CD14-positive monocyte (primary cell): ENCODE results near the gene HMCN2. TPM values are rescaled to one million over a fixed set of nuclear protein-coding genes. Genes with fewer than 3 reads are reported as not detected.

Experiments
- DNase-seq, 3 donors: peaks; one replicate each; pipeline ENCODE4 v3.0.0-alpha.2; 2011 to 2022
- H2AFZ ChIP-seq: 2 replicates; pipeline ENCODE4 v1.6.0; 2012; ENCODE audit warnings: mild to moderate bottlenecking, low read depth, low read length, inconsistent platforms; ENCODE audit not compliant: insufficient read depth, poor library complexity, severe bottlenecking
- H3K27ac ChIP-seq, 2 donors: 1 replicate in 1 of 2; 2 replicates in 1 of 2; pipeline ENCODE4 v1.5.1; 2012 to 2013; ENCODE audit warnings: low read length in 2 of 2, control low read depth in 1 of 2, inconsistent platforms in 1 of 2, low read depth in 1 of 2, mild to moderate bottlenecking in 1 of 2
- H3K27me3 ChIP-seq, 2 donors: one replicate each; pipeline versions ENCODE4 v1.6.0 to v1.6.1; 2011 to 2013; ENCODE audit warnings: low read length in 2 of 2; ENCODE audit not compliant: control insufficient read depth in 2 of 2, insufficient read depth in 2 of 2
- H3K36me3 ChIP-seq, 2 donors: replicated peaks in 1 of 2; 1 replicate in 1 of 2; 2 replicates in 1 of 2; pipeline versions ENCODE4 v1.5.1 to v1.6.1; 2012 to 2013; ENCODE audit warnings: low read length in 2 of 2, control low read depth in 1 of 2, inconsistent platforms in 1 of 2, mild to moderate bottlenecking in 1 of 2; ENCODE audit not compliant: insufficient read depth in 2 of 2, control insufficient read depth in 1 of 2
- H3K4me1 ChIP-seq, 2 donors: 1 replicate in 1 of 2; 2 replicates in 1 of 2; pipeline versions ENCODE4 v1.5.1 to v1.6.1; 2012 to 2013; ENCODE audit warnings: low read length in 2 of 2, control low read depth in 1 of 2, inconsistent platforms in 1 of 2, mild to moderate bottlenecking in 1 of 2, moderate library complexity in 1 of 2; ENCODE audit not compliant: insufficient read depth in 2 of 2, control insufficient read depth in 1 of 2
- H3K4me2 ChIP-seq: replicated peaks from 2 replicates; pipeline ENCODE3; 2012; ENCODE audit warnings: low read length, moderate library complexity, mild to moderate bottlenecking; ENCODE audit not compliant: poor library complexity, severe bottlenecking; ENCODE audit errors: extremely low read depth
- H3K4me3 ChIP-seq, 3 experiments: fragments of 200-600 bp in 1 of 3; sonication (generic) in 1 of 3; replicated peaks in 1 of 3; 1 replicate in 2 of 3; 2 replicates in 1 of 3; pipeline ENCODE4 v1.5.1; 2011 to 2013; ENCODE audit warnings: low read length in 3 of 3, mild to moderate bottlenecking in 3 of 3, control low read depth in 2 of 3, low read depth in 2 of 3, inconsistent platforms in 1 of 3, moderate library complexity in 1 of 3
- H3K79me2 ChIP-seq: 2 replicates; pipeline ENCODE4 v1.6.0; 2012; ENCODE audit warnings: mild to moderate bottlenecking, control low read depth, inconsistent platforms, low read length, moderate library complexity; ENCODE audit not compliant: insufficient read depth
- H3K9ac ChIP-seq: 2 replicates; pipeline ENCODE4 v1.6.0; 2017; ENCODE audit warnings: low read length, mild to moderate bottlenecking; ENCODE audit not compliant: insufficient read depth, poor library complexity, severe bottlenecking
- H3K9me3 ChIP-seq, 2 donors: replicated peaks in 1 of 2; 1 replicate in 1 of 2; 2 replicates in 1 of 2; pipeline versions ENCODE4 v1.5.1 to v1.6.1; 2012 to 2013; ENCODE audit warnings: low read length in 2 of 2, control low read depth in 1 of 2; ENCODE audit not compliant: control insufficient read depth in 1 of 2, insufficient read depth in 1 of 2
- H4K20me1 ChIP-seq: 2 replicates; pipeline ENCODE4 v1.6.0; 2012; ENCODE audit warnings: mild to moderate bottlenecking, low read length, control low read depth, moderate library complexity; ENCODE audit not compliant: insufficient read depth
- H3K27ac Mint-ChIP-seq, 7 donors: one replicate each; pipeline ENCODE4 v1.8.0; 2020; ENCODE audit warnings: mild to moderate bottlenecking in 7 of 7, mixed read lengths in 7 of 7, moderate library complexity in 6 of 7, inconsistent platforms in 2 of 7
- H3K27me3 Mint-ChIP-seq, 3 donors: one replicate each; pipeline ENCODE4 v1.8.0; 2021 to 2022; ENCODE audit warnings: low read depth in 3 of 3, mild to moderate bottlenecking in 3 of 3, mixed read lengths in 3 of 3, moderate library complexity in 3 of 3, inconsistent platforms in 1 of 3
- H3K36me3 Mint-ChIP-seq, 2 donors: one replicate each; pipeline ENCODE4 v1.8.0; 2020; ENCODE audit warnings: mixed read lengths in 2 of 2, inconsistent platforms in 1 of 2, mild to moderate bottlenecking in 1 of 2
- H3K4me1 Mint-ChIP-seq: one replicate; pipeline ENCODE4 v1.8.0; 2020; ENCODE audit warnings: mild to moderate bottlenecking, mixed read lengths
- H3K4me3 Mint-ChIP-seq, 2 donors: one replicate each; pipeline ENCODE4 v1.8.0; 2020; ENCODE audit warnings: mild to moderate bottlenecking in 2 of 2, mixed read lengths in 2 of 2, moderate library complexity in 1 of 2
- H3K9me3 Mint-ChIP-seq, 7 donors: one replicate each; pipeline ENCODE4 v1.8.0; 2020 to 2022; ENCODE audit warnings: mixed read lengths in 7 of 7, mild to moderate bottlenecking in 6 of 7, moderate library complexity in 6 of 7, inconsistent platforms in 2 of 7
- WGBS: methylation state at CpG from one replicate; pipeline ENCODE4 v1.1.5; 2013; ENCODE audit warnings: missing lambda C conversion rate; ENCODE audit not compliant: insufficient coverage; 5-methylcytosine and 5-hydroxymethylcytosine counted together
- intact Hi-C, 2 donors: fragments of 100-400 bp; cut with micrococcal nuclease; formaldehyde crosslinking; loops; one replicate each; pipeline versions ENCODE4 v1.15.0 to v1.15.1; 2023
- polyA plus RNA-seq, 3 donors: library from polyadenylated mRNA; depleted of rRNA in 1 of 3; unstranded in 2 of 3; stranded (reverse) in 1 of 3; fragments of 300-500 nt in 2 of 3; fragments of >200 nt in 1 of 3; fragmentation: Illumina TruSeq in 2 of 3; gene quantifications; 1 replicate in 2 of 3; 2 replicates in 1 of 3; pipeline ENCODE4 v1.2.3, GENCODE V29; 2012 to 2021
- TF ChIP-seq, protein P1 (sequence below): fragments of 200-600 bp; IDR thresholded peaks from one replicate; pipeline ENCODE4 v1.8.0; 2022; ENCODE audit warnings: antibody characterized with exemption, mild to moderate bottlenecking

HMCN2 gene
- polyA plus RNA-seq, 3 donors: not detected

DNA sequence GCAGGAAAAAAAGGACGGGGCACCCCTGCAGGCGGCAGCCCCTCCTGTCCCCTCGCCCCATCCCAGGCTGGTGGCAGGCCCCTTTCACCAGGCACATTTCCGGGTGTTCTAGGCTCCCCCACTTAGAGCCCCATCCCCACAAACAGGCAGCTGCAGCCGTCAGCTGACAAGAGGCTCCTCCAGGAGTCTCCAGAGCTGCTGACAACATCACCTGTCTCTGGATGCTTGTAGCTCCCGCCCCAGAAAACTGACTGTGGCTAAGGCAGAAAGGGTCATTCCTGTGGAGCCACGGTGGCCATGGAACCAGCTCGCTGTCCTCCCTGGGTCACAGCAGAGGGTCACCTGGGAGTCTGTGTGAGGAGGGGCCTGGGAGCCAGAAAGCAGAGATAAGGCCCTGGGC is 50.9 kb downstream of the HMCN2 start:
- Histone ChIP-seq H3K4me2 (no peak overlapping the region), H2AFZ (no peak overlapping the region), H3K79me2 (no peaks in the 10 kb centered on the region), H4K20me1 (no peaks in the 10 kb centered on the region), H3K9ac (no peak overlapping the region), H3K4me1 (no peaks in the 10 kb centered on the region), H3K4me3 (no peak overlapping the region), H3K27me3 (peaks cover 0 to 14% of the 10 kb centered on the region in 2 donors), H3K27ac (no peak overlapping the region), H3K9me3 (no peaks in the 10 kb centered on the region), H3K36me3 (no peaks in the 10 kb centered on the region)
- H3K27ac Mint-ChIP-seq: peak overlapping the region in 1 of 7 donors; percentile 57
- TF ChIP-seq, protein P1, sequence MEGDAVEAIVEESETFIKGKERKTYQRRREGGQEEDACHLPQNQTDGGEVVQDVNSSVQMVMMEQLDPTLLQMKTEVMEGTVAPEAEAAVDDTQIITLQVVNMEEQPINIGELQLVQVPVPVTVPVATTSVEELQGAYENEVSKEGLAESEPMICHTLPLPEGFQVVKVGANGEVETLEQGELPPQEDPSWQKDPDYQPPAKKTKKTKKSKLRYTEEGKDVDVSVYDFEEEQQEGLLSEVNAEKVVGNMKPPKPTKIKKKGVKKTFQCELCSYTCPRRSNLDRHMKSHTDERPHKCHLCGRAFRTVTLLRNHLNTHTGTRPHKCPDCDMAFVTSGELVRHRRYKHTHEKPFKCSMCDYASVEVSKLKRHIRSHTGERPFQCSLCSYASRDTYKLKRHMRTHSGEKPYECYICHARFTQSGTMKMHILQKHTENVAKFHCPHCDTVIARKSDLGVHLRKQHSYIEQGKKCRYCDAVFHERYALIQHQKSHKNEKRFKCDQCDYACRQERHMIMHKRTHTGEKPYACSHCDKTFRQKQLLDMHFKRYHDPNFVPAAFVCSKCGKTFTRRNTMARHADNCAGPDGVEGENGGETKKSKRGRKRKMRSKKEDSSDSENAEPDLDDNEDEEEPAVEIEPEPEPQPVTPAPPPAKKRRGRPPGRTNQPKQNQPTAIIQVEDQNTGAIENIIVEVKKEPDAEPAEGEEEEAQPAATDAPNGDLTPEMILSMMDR: no peak
- H3K4me3 Mint-ChIP-seq: no peak overlapping the region
- 81% methylated on average over 7 of the region's 8 CpGs for WGBS
- H3K36me3 Mint-ChIP-seq: no peaks in the 10 kb centered on the region
- no peak for DNase-seq
- intact Hi-C loops: no loop called here
- H3K9me3 Mint-ChIP-seq: peaks cover 0 to 2% (median 0%) of the 10 kb centered on the region in 7 donors
- no peaks in the 10 kb centered on the region for H3K4me1 Mint-ChIP-seq
- peaks cover 10 to 22% (median 16%) of the 10 kb centered on the region in 3 donors for H3K27me3 Mint-ChIP-seq

DNA sequence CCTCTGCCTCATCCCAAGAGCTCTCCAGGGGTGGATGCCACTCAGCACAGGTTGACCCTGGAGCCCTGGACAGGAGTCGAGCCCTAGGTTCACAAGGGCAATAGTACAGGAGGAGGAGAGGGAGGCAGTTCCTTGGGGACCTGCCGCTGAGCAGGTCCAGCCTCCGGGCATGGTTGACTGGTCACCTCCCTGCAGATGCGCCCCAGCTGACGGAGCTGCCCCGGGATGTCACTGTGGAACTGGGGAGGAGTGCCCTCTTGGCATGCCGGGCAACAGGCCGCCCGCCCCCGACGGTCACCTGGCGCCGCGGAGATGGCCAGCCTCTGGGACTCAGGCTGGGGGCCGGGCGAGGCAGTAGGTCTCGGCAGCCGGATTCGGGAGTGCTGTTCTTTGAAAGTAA is 53.7 kb downstream of the HMCN2 start:
- no peaks in the 10 kb centered on the region for H3K4me1 ChIP-seq
- H3K4me1 Mint-ChIP-seq: no peaks in the 10 kb centered on the region
- no peaks in the 10 kb centered on the region for H3K36me3 ChIP-seq
- H3K27me3 Mint-ChIP-seq: peaks cover 13 to 29% (median 24%) of the 10 kb centered on the region in 3 donors
- no peak overlapping the region for H3K27ac Mint-ChIP-seq
- H3K9ac ChIP-seq: no peak overlapping the region
- H3K9me3 Mint-ChIP-seq: peaks cover 0 to 2% (median 0%) of the 10 kb centered on the region in 7 donors
- no peaks in the 10 kb centered on the region for H3K9me3 ChIP-seq
- no peak overlapping the region for H3K4me3 Mint-ChIP-seq
- TF ChIP-seq, protein P1: no peak
- H2AFZ ChIP-seq: no peak overlapping the region
- H3K27me3 ChIP-seq: peaks cover 0 to 19% of the 10 kb centered on the region in 2 donors
- no peak for DNase-seq
- H3K27ac ChIP-seq: no peak overlapping the region
- H3K4me2 ChIP-seq: no peak overlapping the region
- H3K4me3 ChIP-seq: no peak overlapping the region
- 98% methylated on average over 5 of the region's 19 CpGs for WGBS
- no peaks in the 10 kb centered on the region for H3K36me3 Mint-ChIP-seq
- intact Hi-C loops: no loop called here
- no peaks in the 10 kb centered on the region for H3K79me2 ChIP-seq
- no peaks in the 10 kb centered on the region for H4K20me1 ChIP-seq
